ENCODE data around the gene SMYD1.

Gene SMYD1

DNA sequence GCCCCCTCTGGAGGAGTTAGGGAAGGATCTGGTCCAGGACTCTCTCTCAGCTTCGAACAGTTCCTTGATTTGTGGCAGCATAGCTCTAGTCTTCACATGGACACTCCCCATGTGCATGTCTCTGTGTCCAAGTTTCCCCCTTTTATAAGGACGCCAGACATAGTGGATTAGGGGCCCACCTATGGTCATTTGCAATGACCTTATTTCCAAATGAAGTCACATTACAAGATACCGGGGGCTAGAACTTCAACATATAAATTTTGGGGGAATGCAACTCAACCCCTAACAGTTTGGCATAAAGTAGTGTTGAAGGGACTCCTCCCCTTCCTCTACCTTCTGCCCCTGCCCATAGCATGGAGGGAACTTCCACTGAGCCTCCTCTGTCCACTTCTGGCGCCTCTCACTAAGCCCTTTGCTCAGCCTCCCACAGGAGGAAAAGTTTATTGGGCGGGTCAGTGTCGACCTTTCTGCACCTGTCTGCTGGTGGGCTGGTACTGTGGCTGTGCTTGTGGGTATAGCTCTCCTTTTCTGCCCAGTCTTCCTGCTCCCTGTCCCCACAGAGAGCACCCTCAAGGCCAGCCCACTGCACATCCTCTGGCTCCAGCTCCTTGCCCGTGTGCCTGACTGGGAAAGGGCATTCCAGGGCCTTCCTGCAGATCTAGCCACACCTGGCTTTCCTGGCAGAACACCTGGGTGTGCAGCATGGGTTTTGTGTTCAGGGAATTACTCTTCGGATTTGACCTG is 54.7 kb downstream of the SMYD1 start:
- no peak for DNase-seq (ENCODE audit: low read depth in 3 of 3)

GRCh38 chr2:88123164-88123974 is 55.7 kb downstream of the SMYD1 start:
- no peak for DNase-seq (ENCODE audit: low read depth in 3 of 3)

GRCh38 chr2:88123975-88124917 is 56.6 kb downstream of the SMYD1 start:
- no peak for DNase-seq (ENCODE audit: low read depth in 3 of 3)

DNA sequence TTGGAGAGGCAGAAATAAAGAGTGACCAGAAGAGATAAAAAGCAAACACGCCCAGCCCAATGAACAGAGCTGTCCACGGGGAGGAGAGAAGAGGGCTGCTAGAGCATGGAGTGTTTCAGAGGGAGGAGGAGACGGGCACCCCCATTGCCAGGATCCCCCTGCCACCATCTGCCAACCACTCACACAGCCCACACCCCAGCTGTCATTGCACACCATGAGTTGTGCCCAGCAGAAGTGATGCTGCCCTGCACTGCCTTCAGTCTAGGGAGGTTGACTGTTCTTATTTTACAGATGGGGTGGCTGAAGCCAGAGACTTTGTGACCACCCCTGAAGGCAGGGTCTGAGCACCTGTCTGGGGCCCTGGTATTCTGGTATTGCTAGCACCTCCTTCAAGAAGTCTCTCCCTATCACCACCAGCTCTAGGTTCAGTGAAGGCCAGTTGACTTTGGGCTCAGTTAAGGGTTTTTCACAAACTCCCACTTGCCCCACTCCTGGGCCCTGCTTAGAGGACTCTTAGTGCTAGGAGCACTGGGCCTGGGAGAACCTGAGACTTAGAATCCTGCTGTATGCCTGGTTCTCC is 57.8 kb downstream of the SMYD1 start:
- DNase-seq (ENCODE audit: low read depth in 3 of 3), result no peak

DNA sequence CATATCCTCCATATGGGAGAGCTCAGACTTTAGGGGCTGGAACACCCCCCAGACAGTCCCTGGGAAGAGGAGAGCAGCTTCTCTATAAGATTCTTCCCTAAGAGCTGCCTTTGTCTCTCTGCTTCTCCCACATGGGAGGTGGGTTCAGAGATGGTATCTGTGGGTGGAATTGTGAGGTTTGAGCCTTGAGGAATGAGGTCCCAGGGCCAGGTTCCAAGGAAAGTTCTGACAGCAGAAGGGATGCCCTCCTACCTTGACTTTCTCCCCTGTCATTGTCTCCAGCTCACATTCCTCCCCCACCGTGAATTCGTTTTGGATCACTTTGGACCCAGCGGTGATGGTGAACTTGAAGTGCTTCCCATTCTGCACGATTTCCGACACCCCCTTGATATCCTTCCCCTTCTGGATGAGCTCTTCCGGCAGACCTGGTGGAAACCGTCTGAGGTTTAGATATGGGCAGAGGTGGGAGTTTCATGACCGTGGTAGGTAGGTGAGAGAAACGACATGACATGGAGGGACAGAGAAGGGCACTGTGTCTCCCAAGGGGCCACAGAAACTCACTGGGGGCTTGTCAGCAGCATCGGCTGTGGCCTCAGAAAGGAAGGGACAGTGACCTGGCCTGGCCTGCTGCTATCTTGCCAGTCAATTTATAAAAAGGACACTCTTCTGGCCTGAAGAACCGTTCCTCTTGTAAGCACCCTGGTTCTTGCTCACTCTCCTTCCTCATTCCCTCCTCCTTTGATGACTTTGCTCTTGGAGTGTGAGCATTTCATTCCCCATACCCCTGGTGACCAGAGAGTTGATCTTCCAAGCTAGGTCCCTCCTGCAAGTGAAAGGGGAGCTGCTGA is 58.5 kb downstream of the SMYD1 start:
- DNase-seq (ENCODE audit: low read depth in 3 of 3), result no peak

GRCh38 chr2:88126772-88127637 is 59.4 kb downstream of the SMYD1 start:
- DNase-seq (ENCODE audit: low read depth in 3 of 3), result no peak

DNA sequence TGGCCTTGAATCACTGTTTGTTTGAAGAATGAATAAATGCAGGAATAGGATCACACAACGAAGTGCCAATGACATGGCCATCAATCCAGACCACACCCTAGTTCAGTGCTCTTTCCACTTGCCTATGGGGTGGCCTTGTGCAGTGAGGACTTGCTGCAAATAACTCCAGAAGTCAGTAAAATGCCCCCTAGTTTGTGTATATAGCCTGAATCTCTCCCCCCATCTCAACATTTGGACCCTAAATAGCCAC is 59.9 kb downstream of the SMYD1 start:
- no peak for DNase-seq (ENCODE audit: low read depth in 3 of 3)

DNA sequence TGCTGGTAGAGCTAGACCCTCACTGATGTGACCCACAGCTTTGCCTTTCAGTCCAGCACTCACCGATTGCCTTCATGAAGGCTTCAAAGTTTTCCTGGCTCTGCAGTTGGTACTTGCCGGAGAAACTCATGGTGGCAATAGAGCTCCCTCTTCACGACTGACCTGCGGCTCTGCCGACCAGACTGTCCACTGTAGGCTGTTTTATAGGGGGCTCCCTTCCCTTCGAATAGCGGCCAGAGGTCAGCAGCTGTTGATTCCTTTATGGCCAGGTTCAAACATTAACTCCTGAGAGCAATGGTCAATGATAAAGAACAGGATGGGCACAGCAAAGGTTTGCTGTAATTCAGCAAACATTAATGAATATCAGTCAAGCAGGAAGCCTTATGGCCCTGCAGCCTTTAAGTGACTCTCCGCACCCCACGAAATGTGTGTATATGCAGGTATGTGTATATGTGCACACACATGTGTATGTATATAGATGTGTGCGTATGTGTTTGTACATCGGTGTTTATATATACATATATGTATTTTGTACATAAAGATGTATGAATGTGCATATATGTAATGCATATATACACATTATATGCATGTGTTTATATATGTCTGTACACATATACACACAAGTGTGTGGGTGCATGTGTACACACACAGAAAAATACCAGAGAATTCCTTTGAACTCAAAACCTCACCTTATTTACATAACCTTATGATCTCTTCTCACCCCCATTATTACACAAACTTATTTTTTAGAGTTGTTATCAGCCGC is 60.4 kb downstream of the SMYD1 start, which contains the start of gene FABP1:
TSS of gene FABP1 (minus strand) at position 175 of the 766 bp plus-strand sequence. CDS start at position 130, 45 bp downstream.
- DNase-seq (ENCODE audit: low read depth in 3 of 3), result no peak

GRCh38 chr2:88128654-88129312 is 61.2 kb downstream of the SMYD1 start:
- DNase-seq (ENCODE audit: low read depth in 3 of 3), result no peak

DNA sequence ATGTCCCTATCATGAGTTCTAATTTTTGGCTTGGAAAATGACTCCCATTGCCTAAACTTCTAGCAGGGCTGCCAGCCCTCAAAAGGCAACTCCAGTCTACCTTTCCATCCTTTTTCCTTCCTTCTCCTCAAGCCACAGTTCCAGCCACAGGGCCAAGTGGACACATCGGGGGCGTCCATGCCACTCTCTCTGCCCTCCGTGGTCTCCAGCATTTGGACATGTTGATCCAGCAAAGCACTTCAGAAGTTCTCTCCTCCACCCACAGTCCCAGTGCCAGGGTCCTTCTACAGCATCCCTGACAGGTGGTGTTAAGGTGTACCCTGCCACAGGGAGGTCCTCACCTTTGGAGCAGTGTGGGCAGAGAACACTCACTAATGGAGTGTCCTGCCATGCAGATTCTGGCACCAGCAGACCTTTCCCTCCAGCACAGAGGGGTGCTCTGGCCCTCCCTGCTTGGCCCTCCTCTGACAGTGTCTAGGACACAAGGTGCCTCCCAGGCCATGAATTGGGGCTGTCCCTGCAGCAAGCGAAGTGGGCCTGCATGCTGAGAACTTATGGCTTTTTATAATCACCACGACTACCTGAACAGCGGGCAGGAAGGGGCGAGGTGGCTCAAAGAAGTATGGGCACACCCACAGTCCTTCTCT is 61.8 kb downstream of the SMYD1 start:
- DNase-seq (ENCODE audit: low read depth in 3 of 3), result no peak

DNA sequence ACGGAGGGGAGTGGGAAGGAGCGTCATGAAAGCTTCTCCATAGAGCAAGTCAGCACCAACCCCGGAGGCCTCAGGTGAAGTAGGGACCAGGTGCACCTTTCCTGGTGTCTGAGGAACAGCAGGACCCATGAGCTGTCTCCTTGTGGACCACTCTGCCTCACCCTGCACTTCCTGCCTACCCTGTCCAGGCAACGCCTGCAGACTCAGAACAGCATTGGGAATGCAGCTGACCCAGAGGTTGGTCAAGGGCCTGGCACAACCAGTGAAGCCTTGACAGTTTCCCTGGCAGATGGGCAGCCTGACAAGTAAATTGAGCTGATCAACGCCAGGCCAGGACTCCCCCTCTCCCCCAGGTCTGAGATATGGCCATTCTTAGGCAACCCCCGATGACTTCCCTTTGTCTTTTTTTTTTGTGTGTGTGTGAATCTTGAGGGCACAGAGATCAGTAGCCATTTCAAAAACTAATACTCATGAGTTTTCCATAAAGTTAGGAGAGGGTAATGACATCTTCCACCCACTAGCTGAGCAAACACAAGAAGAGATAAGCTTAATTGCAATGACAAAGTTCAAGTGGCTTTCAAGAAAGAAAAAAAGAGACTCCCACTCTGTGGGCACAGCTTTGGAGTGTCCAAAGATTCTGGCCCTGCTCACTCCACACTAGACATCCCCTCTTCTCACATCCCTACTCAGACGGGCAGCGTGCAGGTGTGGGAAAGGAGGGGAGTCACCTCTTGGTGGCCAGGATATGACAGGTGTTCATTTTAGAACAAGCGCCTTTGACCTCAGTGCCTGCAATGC is 63.8 kb downstream of the SMYD1 start:
- DNase-seq (ENCODE audit: low read depth in 3 of 3), result no peak

- no peak for DNase-seq (ENCODE audit: low read depth in 3 of 3)
Observed at GRCh38 chr2:88131999-88132368, 64.4 kb downstream of the SMYD1 start.

DNA sequence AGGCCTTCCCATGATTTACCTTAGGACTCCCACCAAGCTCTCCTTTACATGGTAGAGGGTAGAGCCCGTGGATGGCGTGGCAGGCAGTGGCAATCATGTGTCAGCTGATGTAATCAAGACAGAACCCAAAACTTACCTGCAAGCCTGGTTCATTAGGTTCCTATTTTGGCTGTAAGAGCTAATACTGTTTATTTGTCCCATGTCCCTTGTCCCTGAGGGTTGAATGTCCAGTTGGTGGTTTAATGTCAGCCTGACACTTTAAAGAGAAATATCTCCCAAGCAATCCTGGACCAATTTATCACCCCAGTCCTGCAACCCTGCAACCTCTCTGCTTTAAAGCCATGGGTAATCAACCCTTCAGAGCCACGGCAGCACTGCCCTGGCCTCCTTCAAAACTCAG is 66.2 kb downstream of the SMYD1 start:
- no peak for DNase-seq (ENCODE audit: low read depth in 3 of 3)

DNA sequence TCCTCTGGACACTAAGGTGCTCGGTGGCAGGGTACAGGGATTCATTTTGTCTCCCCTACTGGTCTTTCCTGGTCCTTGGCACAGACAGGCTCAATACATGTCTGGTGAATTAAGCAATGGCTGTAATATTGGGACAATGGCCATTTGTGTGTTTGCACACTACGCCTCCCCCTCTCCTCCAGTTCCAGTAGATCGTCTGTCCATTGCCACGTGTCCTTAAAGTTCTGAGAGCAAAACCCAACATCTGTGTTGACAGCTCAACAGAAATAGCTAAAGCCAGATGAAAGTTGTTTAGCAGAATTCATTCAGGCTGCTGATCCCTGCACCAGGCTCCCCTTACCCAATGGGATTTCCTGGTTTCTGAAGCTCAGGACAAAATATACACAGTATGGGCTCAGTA is 69.2 kb downstream of the SMYD1 start:
- DNase-seq (ENCODE audit: low read depth in 3 of 3), result no peak

DNA sequence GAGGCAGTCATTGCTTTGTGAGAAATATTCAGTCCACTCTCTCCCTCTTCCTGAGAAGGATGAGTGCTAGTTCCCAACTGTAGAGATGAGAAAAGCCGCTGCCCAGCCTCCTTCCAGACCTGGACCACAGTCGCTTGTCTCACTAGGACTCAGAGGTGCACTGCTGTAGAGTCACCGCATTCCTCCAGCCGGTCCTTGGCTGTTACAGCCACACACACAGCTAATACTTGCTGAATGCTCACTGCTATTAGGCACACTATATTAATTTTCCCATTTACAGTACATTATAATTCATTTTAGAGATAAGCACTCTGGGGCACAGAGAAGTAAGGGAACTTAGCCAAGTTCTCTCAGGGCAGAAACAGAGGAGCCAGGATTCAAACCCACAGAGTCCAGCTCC is 70.2 kb downstream of the SMYD1 start:
- DNase-seq (ENCODE audit: low read depth in 3 of 3), result no peak

- no peak for DNase-seq (ENCODE audit: low read depth in 3 of 3)
Observed at GRCh38 chr2:88139203-88139702, 71.6 kb downstream of the SMYD1 start.

DNA sequence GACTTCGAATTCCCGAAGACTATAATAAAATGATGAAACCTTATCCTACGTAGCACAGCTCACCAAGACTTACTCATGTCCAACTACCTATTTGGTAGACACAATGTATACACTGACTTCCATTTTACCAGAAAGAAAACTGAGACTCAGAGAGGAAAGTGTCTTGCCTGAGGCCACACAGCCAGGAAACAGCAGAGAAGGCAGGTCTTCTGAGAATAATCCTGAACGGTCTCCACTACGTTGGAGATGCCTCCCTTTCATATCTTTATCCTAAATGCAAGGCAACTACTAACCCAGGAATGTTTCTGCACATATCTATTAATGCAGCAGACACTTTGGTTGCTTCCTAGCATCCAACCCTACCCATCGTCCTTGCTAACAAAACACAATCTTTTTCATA is 72.2 kb downstream of the SMYD1 start:
- DNase-seq (ENCODE audit: low read depth in 3 of 3), result no peak

Data from stimulated activated CD4-positive, alpha-beta T cell treated with anti-CD3 and anti-CD28 coated beads, TNF-alpha, amount 100 ng/mL, for 24 hours (primary cell).